Measurements from ENCODE around the gene TRPM2.

Gene TRPM2

DNA sequence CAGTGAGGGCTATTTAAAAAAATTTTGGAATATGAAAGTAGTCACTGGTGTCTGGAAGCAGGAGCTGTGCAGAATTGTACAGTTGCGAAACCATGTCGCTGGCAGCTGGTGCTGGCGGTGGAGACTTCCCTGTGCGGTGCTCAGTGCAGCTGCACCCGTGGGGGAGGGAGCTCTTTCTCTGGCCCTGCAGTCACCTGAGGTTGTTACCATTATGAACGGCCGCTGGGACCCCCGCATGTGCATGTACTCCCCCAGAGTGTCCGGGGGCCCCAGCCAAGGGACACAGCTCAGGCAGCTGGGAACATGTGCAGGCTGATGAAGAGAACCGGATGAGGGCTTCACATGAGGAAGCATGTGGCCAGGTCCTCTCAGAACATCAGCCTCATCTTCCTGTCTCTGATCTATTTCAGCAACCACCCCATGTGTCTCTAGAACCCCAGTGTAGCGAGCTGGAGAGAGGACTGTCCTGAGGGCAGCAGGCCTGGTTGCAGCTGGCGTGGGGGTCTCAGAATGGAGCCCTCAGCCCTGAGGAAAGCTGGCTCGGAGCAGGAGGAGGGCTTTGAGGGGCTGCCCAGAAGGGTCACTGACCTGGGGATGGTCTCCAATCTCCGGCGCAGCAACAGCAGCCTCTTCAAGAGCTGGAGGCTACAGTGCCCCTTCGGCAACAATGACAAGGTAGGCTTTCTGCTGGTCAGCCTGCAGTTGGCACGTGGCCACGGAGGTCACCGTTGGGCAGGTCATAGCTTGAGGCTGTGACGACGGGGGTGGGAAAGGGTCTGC is at the start of gene TRPM2:
TRPM2 (plus strand) TSS at position 431 of the 780 bp plus-strand sequence; CDS start at position 511, 80 bp downstream.
- DNase-seq: peak; percentile 47

DNA sequence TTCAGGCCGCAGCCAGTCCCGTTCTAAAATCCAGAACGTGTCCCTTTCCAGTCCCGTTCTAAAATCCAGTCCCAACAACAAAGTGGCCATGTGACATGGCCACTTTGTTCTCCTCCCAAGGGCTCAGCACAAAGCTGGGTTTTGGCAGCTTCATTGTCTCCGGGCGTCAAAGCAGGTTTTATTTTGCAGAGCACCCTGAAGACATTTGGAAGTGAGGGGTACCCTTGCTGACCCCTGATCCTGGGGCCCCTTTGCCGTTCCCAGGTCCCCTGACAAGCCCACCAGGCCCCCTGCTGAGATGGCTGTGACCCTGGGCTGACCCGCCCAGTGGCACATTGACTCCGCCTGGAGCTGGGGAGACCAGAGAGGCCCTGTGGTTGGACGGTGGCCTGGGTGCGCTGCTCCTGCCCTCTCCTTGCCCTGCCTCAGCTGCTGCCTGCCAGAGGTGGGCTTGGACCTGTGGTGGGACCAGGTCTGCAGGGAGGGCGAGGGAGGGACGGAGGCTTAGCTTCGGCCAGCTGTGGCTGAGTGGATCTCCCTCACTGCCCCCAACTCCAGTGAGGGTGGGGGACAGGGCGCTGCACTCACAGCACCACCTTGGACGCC is 49.3 kb upstream of the TRPM2 start:
- no peak for DNase-seq

DNA sequence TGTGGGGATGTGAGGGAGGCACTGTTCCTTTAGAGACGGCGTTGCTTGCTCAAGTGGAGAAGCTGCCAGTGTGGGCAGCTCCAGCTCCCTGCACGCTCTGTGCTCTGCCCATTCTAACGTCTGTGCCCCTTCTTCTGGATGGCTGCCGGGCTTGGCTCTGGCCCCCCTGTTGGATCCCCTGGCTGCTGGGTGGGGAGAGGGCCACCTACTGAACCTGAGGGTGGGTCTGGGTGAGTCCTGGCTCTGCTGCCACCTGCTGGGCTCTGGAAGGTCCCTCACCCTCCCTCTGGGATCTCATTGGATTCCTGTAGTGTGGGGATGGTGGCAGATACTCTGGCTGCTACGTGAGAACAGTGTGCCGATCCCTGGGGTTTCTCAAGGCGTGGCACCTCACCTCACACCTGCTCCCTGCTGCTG is 48.5 kb upstream of the TRPM2 start:
- DNase-seq: peak; percentile 47

DNA sequence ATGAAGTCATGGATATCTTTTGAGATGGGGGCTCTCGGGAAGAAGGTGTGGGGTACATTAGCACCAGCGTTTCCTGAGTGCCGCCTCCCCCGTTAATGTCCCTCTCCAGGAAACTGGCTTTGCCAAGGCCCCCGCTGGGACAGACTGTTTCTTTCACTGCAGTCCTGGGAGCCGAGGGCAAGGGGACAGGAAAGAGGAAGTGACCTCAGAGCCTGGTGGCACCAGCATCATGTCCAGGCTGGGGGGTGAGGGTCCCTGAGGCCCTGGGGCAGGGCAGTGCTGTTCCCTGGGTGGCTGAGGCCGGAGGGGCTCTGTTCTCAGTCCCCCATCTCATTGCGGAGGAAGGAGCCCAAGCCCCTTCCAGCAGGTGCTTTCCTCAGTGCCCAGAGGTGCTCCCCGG is 47.7 kb upstream of the TRPM2 start:
- DNase-seq: no peak

DNA sequence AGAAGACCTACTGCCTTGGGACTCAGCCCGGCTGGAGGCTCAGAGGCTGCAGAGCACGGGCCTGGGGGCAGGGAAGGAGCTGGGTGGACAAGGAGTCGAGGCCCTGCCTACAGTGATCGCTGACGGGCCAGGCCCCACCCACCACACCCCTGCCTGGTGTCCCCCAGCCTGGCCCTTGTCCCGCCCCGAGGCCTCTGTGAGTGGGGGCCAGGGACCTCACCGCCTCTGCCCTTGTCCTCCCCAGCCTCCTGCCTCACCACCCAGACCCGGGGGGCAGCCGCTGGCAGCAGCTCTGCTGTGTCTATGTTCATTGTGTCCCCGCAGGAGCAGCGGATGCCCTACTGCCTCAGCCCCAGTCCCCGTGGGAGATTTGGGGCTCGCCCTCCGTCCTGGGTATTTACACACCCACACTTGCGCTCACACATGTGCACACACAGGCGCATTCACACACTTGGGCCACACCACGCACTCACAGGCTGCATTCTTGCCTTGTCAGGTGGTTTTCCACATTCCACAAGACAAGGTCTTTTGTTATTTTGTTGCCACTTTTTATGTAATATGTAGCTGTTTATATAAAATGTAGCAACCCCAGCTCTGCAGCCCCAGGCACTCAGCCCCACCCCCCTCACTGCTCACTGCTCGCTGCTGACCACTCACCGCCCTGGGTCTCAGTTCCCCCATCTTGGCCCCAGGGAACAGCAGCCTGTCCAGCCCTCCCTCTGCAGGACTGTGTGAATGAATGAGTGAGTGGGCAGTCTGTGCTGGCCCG is 46.3 kb upstream of the TRPM2 start:
- no peak for DNase-seq

DNA sequence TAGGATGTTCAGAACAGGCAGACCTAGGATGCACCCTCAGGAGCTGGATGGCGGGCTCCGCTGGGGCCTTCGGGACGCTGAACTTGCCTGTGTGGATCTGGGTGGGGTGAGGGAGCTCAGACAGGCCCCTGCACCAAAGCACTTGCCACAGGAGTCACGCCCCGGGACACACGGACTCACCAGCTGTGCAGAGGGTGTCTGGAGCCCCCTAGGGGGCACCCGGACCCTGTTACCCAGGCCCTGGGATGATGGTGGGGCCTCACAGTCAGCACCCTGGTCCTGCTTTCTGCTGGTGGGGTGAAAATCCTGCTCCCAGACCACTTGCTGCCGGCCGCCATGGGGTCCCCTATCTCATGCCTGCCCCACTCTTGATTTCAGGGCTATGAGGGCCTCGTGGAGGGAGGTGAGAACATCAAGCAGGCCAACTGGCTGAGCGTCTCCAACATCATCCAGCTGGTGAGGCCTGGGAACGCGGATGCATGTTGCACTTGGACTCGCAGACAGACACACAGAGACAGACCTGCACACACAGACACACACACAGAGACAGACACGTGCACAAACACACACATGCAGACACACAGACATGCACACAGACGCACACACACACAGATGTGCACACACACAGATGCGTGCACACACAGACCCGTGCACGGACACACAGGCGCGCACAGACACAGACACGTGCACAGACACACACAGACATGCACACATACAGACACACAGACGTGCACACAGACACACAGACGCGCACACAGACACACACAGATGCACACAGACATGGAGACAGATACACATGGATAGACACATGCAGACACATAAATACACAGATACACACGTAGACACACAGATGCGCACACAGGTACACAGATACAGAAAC is 42.6 kb upstream of the TRPM2 start:
- no peak for DNase-seq

DNA sequence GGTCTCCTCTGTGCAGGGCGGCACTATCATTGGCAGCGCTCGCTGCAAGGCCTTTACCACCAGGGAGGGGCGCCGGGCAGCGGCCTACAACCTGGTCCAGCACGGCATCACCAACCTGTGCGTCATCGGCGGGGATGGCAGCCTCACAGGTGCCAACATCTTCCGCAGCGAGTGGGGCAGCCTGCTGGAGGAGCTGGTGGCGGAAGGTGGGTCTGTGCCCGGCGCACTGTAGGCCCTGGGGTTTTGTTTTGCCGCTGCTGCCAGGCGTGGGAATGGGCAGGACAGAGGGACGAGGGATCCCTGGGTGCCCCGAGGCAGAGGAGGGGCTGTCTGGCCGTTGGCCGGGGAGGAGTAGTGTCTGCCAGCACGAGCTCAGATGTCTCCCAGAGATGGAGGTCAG is 41.3 kb upstream of the TRPM2 start:
- no peak for DNase-seq

DNA sequence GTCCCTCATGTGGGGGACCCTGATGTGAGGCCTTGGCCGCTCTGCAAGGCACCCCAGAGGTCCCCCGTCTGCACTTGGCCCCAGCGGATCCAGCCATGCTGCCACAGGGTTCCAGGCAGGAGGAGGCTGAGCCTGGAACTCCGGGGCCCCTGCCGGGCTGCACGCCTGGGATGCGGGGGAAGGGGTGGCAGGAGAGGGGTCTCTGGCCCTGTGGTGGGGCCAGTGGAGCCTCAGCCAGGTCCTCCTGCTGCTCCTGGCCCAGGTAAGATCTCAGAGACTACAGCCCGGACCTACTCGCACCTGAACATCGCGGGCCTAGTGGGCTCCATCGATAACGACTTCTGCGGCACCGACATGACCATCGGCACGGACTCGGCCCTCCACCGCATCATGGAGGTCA is 40.7 kb upstream of the TRPM2 start:
- DNase-seq: no peak

DNA sequence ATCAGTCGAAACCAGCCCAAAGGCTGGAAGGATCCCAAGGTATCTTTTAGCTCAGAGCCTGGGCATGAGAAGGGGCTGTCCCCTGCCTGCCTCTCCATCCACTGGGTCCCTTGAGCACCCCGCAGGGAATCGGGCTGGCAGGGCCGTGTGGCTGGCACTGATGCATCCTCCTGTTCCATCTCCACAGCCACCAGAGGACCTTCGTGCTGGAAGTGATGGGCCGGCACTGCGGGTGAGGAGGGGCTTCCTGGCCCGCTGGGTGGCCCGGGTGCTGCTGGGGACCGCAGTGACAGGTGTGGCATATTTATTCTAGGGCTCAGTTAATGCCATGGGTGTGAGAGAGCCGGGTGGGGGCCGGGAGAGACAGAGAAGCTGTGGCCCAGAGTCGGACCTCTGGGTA is 40.0 kb upstream of the TRPM2 start:
- no peak for DNase-seq

DNA sequence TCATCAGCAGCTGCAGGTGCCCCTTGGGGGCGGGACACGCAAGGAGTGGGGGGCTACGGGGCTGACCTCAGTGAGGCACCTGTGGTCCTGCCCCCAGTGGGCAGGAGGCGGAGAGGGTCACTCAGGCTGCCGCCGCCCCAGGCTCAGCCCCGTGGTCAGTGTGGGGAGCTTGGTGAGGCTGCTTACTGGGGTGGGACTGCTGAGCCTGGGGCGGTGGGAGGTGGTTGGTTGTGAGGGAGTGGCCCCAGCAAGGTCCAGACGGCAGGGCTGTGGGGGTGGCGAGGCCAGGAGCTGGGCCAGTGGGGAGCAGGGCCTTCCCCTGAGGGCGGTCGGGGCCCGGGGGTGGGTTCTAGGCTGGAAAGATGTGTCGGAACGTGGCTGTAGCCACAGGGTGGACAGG is 39.3 kb upstream of the TRPM2 start:
- no peak for DNase-seq

DNA sequence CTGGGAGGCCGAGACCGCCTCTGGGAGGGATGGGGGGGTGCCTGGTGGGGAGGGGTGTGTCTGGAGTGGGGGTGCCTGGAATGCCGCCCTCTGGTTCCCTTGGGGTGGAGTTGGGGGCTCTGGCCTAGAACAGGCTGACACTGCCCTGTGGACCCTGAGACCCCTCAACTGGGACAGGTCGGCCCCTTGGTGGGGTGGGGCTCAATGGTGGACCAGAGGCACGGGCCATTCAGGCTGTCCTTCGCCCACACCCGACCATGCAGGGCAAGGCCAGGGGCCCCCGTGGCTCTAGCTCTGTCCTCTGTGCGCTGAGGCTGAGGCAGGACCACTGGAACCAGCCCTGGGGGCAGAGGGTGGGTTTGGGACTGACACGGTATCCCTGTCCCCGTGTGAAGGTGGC is 38.9 kb upstream of the TRPM2 start:
- no peak for DNase-seq

DNA sequence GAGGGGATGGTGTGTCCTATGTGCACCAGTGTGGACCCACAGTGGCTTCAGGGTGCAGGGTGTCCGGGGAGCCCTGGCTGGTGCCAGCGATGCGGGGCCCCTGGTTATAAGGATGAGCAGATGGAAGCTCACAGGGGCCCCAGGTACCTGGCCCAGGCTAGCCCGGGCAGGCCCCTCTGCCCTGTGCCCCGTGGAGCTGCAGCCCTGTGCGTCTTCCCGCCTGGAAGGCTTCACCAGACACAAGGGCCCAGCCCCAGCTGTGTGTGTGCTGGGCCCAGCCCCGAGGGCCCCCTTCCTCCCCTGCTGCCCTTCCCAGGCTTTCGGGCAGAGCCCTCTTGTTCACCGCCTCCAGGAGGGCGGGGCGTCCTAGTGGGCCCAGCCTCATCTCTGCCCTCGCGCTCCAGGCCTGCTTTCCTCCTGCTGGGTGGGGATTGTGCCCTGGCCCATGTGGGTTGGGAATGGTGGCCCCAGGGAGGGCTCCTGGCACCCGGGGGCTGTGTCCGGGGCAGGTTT is 37.7 kb upstream of the TRPM2 start:
- no peak for DNase-seq

DNA sequence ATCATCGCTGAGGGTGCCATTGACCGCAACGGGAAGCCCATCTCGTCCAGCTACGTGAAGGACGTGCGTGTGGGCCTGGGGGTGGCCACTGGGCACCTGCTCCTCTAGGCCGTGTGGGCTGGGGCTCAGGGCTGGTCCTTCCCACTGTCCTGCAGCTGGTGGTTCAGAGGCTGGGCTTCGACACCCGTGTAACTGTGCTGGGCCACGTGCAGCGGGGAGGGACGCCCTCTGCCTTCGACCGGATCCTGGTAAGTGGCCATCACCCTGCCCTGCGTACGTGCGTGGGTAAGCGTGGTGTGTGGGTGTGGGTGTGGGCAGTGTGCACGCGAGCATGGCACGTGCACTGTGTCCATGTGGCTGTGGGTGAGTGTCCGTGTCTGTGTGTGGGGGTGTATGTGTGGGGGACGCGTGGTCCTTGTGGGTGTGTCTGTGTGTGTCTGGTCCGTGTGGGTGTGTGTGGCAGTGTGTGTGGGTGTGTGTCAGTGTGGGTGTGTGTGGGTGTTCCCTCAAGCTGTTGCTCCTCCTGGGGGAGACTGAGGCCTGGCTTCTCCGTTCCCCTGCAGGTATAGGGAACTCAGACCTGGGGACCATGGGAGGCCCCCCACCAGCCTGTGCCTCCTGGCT is 37.0 kb upstream of the TRPM2 start:
- no peak for DNase-seq

DNA sequence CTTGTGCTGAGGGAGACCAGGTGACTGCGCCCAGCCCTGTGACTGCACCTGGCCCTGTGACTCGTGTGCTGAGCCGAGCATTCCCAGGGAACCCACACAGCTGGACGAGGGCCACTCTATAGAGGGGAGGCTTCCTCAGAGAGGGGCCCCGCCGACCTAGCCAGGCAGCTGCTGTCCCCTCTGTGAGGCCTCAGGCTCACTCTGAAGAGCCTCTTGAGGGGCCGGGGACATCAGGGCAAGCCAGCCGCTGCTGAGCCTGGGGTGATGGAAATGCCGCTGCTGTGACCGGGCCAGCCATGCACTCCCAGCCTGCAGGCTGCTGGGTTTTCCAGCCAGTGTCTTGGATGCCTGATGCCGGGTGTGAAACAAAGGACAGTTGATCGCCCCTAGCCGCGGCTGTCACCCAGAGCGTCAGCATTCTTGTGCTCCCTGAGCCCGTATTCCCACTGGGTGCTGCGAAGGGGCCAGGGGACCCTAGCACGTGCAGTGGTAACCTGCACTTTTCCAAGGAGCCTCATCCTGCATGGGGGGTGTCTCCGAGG is 36.1 kb upstream of the TRPM2 start:
- no peak for DNase-seq

DNA sequence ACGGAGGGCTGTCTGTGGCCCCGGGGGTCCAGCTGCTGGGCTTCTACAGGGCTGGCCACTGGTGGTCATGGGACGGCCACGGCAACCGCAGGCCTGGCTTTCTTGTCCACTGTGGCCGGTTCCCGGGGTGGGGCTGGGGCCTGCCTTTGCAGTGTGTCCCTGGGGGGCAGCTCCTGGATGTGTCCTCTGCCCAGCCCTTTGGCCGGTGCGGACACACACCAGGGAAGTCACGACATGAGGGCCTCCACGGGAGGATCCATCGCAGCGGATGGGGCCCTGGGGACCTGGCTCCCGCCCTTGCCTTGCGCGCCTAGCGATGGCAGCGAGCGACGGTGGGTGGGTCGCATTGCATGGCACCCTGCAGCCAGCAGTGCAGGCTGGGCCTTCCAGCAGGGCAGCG is 35.5 kb upstream of the TRPM2 start:
- DNase-seq: no peak

DNA sequence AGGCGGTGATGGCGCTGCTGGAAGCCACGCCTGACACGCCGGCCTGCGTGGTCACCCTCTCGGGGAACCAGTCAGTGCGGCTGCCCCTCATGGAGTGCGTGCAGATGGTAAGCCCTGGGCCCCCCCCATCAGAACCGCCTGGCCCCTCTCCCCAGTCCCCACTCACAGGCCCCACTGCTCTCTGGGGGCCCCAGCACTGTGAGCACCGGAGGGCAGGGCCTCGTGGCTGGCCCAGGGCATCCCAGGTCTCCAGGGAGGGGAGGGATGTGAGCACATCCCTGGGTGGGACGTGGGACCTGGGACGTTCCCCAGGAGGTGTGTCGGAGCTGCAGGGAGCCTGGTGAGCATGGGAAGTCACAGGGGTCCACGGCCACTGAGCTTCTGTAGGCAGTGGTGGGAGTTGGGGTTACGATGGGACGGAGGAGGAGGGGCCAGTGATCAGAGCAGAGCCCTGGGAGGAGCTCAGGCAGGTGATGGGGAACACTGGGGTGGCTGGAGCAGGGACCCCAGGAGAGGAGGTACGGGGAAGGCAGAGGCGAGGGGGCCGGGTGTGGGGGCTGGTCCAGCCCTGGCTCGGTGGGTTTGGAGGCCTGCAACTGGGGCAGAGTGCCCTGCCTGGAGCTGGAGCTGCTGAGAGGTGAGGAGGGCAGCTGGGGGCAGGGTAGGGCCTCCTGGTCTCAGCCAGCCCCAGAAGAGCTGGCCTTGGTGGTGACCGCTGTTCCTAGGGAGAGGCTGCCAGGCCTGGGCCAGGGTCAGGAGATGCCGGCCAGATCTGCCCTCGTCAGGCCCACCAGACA is 34.7 kb upstream of the TRPM2 start:
- no peak for DNase-seq

DNA sequence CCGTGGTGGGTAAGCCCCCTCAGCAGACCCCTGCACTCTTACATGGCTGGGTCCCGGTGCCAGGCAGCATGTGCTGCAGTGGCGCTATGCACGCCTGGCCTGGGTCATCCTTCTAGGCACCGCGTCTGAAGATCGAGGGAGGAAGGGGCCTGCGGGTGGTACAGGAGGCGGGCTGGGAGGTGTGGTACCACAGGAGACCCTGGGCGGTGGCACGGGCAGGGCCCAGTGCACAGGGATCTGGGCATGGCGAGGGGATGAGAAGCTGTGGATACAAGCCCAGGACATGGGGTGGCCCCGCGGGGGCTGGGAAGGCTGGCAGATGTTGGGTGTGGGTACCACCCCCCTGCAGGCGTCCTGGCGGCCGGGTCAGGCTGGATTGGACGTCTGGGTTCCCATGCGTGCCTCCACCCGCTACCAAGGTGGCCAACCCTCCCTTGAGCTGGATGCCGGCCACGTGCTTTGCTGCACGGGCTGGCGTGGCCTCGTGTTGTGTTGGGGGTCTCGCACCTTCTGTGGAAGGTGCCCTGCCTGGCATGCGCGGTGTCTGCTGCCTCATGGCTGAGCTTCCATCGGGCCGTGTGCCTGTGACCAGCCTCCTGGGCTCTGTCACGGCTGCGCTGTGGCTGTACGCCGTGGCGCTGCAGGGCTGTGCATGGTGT is 33.9 kb upstream of the TRPM2 start:
- DNase-seq: no peak

DNA sequence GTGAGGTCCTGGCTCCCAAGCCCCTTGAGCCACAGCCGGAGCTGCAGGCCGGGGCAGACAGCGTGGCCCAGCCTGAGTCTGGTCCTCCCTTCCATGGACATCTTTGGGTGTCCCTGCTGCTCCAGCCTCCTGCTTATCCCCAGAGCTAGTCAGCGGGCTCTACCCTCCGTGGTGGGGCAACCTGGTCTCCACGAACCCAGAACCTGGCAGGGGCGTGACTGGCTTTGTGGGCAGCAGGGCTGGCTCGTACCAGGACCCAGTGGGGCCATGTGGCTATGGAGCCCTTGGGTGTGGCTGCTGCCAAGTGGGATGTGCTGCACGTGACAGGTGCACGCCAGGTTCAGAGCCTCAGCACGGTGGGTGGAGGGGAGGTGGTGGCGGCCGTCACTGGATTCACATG is 32.6 kb upstream of the TRPM2 start:
- no peak for DNase-seq

DNA sequence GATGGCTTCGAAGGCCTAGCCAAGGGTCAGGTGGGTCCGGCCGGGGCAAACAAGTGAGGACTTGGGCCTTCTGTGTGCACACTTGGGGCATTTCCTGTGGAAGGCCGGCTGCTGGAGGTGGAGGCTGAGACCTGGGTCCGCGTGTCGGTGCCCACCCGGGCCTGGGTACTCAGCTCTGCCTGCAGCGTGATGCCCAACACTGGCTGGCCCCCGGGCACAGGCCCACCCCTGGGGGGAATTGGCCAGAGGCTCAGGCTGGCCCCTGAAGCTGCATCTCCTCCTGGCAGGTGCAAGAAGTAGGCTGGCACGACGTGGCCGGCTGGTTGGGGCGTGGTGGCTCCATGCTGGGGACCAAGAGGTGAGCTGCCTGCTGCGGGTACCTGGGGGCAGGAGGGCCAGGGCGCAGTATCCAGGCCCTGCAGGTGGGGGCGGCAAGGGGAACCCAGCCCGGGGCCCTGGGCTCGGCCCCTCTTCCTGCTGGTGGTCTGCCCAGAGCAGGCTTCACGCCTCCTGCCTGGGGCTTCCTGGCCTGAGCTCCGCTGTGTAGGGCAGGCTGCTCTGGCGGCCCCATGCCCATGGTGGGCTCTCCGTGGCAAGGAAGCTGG is 31.5 kb upstream of the TRPM2 start:
- DNase-seq: no peak
